GM18520 (cell line): ENCODE measurements around the gene SNX33.

Experiments
- ATAC-seq: cut with Tn5 transposase; IDR thresholded peaks from one replicate; pipeline ENCODE4 v1.9.1; 2021; ENCODE audit not compliant: unreplicated experiment

SNX33 gene

GRCh38 chr15:75641603-75642002, 6.1 kb upstream of the SNX33 start:
- no peak for ATAC-seq

DNA sequence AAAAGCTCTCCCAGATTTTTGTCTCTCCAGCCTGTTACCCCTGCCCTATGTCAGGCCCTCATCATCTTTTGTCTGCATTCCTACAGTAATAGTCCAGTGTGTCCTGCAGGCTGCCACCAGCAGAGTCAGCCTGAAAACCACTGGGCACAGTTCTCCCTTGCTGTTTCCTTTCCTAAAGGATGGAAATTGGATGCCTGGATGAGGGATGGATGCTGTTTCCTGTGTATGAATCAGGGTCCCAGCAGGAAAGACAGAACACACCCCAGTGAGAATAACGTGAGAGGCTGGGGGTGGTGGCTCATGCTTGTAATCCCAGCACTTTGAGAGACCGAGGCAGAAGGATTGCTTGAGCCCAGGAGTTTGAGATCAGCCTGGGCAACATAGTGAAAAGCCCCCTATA, 3.3 kb upstream of the SNX33 start:
- ATAC-seq, result no peak

GRCh38 chr15:75646112-75646943, 1.4 kb upstream of the SNX33 start:
- no peak for ATAC-seq

DNA sequence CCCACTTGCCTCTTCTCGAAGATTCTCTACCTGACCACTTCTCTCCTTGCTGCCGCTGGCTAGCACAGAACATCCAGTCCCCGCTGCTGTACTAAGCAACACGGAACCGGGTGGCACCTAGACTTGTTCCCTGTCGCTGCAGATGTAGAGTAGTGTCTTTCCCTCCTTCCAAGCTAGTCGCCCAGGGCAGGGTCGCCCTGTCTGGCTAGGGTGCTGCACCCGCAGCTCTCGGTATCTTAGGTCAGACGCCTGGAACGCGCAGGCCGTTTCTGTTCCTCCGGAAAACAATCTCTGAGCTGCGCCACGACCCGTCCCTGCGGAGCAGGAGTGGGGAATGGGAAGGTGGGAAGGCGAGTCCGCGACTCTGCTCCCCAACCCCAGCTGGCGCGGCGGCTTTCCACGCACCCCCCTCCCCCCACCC, 758 bp upstream of the SNX33 start:
- no peak for ATAC-seq

DNA sequence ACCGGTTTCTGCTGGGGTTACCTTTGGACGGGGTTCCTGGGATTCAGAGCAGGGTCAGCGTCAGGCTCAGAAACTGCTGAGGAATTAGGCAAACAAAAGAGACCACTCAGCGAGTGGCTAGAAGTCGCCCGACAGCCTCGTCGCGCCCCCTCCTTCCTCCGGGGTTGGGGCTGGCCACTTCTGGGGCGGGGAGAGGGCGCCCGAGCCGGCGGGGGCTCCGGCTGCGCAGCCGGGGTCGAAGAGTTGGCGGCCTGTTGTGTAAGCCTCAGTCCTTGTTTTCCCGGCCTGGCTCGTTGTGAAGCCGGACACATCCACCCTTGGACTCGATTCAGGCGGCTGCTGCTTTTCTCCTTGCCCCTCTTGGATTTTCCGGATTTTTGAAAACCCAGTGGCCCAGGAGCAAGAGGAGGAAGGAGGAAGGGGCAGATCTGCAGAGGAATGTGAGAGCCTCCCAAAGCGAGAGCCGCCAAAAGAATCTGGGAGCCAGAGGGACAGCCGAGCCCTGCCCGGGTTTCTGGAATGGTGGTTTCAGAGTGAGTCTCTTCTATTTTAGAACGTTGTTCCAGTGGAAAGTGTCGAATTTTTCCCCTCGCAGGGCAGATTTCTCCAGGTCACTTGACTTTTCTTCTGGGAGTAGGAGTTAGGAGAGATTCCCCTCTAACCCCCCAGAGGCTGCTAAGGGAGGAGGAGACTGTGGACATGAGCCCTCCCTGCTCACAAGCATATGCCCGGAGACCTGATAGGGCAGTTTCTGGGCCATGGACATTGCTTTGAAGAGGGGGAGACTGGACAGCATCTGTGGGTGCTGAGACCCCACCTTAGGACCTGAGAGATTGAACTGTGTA, 666 bp downstream of the SNX33 start:
- ATAC-seq, result no peak

DNA sequence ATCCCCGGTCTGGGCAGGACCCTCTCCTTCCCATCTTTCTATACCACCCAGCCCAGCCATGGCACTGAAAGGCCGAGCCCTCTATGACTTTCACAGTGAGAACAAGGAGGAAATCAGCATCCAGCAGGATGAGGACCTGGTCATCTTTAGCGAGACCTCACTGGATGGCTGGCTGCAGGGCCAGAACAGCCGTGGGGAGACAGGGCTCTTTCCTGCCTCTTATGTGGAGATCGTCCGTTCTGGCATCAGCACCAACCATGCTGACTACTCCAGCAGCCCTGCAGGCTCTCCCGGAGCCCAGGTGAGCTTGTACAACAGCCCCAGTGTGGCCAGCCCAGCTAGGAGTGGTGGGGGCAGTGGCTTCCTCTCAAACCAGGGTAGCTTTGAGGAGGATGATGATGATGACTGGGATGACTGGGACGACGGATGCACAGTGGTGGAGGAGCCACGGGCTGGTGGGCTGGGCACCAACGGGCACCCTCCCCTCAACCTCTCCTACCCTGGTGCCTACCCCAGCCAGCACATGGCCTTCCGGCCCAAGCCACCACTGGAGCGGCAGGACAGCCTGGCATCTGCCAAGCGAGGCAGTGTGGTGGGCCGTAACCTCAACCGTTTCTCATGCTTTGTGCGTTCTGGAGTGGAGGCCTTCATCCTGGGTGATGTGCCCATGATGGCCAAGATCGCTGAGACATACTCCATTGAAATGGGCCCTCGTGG, 1.5 kb downstream of the SNX33 start:
- no peak for ATAC-seq

DNA sequence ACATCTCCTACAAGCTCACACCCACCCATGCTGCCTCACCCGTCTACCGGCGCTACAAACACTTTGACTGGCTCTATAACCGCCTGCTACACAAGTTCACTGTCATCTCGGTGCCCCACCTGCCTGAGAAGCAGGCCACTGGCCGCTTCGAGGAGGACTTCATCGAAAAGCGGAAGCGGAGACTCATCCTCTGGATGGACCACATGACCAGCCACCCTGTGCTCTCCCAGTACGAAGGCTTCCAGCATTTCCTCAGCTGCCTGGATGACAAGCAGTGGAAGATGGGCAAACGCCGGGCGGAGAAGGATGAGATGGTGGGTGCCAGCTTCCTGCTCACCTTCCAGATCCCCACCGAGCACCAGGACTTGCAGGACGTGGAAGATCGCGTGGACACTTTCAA, 2.1 kb downstream of the SNX33 start:
- no peak for ATAC-seq

- ATAC-seq, result no peak
These were observed 3.4 kb downstream of the SNX33 start for GRCh38 chr15:75650908-75651809.

DNA sequence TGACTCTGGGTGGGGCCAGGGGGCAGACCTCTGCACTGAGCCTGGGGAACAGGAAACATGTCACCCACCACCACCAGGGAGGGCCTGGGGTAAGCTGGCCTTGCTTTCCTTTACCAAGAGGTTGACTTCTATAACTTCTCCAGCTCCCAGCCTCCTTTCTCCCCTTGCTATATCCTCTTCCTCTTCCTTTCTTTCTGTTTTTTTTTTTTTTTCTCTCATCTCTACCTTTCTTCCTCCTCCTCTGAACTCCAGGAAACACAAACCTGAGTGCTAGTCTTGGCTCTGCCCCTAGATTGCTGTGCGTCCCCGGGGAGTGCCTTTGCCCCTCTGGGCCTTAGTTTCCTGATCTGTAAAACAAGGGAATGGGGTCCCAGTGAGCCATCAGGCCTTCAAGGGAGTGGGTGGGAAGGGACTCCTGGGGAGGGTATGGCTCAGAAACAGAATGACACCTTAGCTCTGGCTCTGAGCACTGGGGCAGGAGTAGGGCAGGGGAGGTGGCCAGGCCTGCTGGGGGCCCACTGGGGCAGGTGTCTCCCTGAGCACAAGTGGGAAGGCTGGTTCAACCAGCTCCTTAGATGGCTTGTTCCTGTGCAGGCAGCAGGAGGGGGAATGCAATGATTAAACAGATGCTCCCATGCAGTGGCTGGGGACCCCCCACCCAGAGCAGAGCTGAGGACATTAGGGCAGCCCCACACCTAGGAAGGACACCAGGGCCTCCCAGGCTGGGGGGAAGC, 4.3 kb downstream of the SNX33 start:
- ATAC-seq, result no peak

GRCh38 chr15:75653347-75653913, 5.7 kb downstream of the SNX33 start:
- ATAC-seq, result no peak

- ATAC-seq, result no peak
These were observed 6.6 kb downstream of the SNX33 start for GRCh38 chr15:75654201-75654907.

DNA sequence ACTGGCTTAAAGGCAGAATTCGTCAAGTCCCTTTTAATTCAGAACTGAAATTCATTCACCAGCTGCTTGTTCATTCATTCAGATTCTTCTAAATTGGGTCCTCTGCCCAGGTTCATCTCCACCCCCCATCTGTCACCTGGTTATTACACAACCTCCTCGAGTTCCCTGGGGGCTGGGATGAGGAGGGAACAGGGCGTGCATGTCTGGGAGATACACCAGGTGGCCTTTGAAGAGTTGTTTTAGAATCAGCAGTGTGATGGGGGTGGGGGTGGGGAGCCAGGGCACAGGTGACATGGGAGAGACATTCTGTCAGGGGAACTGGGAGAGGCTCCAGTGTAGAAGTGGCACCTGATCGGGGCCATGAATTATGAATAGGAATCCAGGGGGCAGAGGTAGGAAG, 8.2 kb downstream of the SNX33 start:
- no peak for ATAC-seq

GRCh38 chr15:75656331-75656730, 8.6 kb downstream of the SNX33 start:
- ATAC-seq, result no peak

DNA sequence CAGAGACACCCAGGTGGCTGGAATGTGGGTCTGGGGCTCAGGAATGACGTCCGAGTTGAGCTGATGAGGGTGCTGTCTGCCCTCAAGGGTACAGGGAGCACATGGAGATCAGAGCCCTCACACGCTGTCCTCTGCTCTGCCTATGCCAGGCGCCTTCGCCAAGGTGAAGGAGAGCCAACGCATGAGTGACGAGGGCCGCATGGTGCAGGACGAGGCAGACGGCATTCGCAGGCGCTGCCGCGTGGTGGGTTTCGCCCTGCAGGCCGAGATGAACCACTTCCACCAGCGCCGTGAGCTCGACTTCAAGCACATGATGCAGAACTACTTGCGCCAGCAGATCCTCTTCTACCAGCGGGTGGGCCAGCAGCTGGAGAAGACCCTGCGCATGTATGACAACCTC, 9.1 kb downstream of the SNX33 start:
- ATAC-seq, result no peak

GRCh38 chr15:75659141-75659771, 11.5 kb downstream of the SNX33 start:
- no peak for ATAC-seq

- no peak for ATAC-seq
These were observed 12.4 kb downstream of the SNX33 start for GRCh38 chr15:75659928-75660645.

DNA sequence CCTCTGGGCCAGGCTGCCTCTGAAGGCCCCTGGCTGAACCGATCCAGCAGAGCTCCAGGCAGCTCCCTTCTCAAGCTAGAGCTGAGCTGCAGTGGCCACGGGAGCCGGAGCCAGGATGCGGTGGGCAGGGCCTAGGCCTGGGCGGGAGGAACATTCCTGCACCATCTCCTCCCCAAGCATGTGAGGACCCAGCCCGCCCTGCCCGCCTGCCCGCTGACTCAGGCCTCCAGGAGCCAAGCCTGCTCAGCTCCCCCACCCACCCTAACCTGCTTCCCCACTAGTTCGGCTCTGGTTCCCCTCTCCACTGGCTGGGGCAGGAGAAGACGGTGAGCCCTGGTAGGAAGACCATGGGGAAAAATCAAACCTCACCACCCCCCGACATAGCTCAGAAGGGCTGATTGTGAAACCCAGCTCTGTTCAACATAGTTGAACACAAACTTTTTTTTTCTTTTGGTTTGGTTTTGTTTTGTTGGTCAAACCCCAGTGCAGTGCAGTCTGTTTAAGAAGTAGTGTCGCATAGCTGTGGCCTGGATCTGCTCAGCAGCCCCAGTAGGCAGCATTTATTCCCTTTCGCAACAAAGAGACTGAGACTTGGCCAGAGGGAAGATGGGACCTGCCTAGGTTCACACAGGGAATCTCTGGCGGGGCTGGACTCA, 13.5 kb downstream of the SNX33 start:
- ATAC-seq, result no peak
